ENCODE results near the gene COL23A1. TPM values are rescaled to one million over a fixed set of nuclear protein-coding genes. Genes with fewer than 3 reads are reported as not detected.

COL23A1 gene
- total and polyA plus RNA-seq, 2 experiments from 2014 or later: 1.1 to 5.1 TPM

DNA sequence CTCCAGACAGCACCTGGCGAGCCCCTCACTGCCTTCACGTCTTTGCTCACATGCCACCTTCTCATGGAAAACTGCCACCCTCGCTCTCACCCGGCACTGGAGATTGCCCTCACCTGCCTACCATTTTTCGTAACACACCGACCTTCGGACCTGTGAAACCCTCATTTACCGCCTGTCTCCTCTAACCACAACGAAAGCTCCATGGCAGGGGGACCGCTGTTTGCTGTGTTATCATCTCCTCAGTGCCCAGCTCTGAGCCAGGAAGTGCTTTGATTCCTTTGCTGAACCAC lies 248.4 kb downstream of the COL23A1 start:
- no peak for TF ChIP-seq EZH2 (IDR thresholded peaks at IDR 0.05; ENCODE audit: borderline replicate concordance)
- TF ChIP-seq, protein P1, sequence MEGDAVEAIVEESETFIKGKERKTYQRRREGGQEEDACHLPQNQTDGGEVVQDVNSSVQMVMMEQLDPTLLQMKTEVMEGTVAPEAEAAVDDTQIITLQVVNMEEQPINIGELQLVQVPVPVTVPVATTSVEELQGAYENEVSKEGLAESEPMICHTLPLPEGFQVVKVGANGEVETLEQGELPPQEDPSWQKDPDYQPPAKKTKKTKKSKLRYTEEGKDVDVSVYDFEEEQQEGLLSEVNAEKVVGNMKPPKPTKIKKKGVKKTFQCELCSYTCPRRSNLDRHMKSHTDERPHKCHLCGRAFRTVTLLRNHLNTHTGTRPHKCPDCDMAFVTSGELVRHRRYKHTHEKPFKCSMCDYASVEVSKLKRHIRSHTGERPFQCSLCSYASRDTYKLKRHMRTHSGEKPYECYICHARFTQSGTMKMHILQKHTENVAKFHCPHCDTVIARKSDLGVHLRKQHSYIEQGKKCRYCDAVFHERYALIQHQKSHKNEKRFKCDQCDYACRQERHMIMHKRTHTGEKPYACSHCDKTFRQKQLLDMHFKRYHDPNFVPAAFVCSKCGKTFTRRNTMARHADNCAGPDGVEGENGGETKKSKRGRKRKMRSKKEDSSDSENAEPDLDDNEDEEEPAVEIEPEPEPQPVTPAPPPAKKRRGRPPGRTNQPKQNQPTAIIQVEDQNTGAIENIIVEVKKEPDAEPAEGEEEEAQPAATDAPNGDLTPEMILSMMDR (IDR thresholded peaks at IDR 0.05; ENCODE audit: poor library complexity): no peak
- TF ChIP-seq EZH2phosphoT487 (IDR thresholded peaks at IDR 0.05; ENCODE audit: low read depth, severe bottlenecking, unreplicated experiment): no peak
- Histone ChIP-seq H4K20me1 (ENCODE audit: insufficient read depth, poor library complexity, severe bottlenecking) (no peaks in the 10 kb centered on the region), H3K36me3 (replicated peaks; ENCODE audit: insufficient read depth, low read depth) (no peaks in the 10 kb centered on the region), H3K27ac (no peak overlapping the region), H2AFZ (no peak overlapping the region), H3K9me2 (replicated peaks; ENCODE audit: insufficient read depth) (no peaks in the 10 kb centered on the region), H3K27me3 (no peaks in the 10 kb centered on the region), H3K4me1 (ENCODE audit: insufficient read depth) (no peaks in the 10 kb centered on the region), H3K4me2 (no peak overlapping the region), H3K79me2 (no peaks in the 10 kb centered on the region), H3K9me3 (ENCODE audit: low read depth) (no peaks in the 10 kb centered on the region), H3K4me3 (no peak overlapping the region)
- DNase-seq (ENCODE audit: low spot score): no peak
- WGBS (ENCODE audit: low lambda C conversion rate, missing lambda C conversion rate): 89% methylated on average over 10 of the region's 10 CpGs

DNA sequence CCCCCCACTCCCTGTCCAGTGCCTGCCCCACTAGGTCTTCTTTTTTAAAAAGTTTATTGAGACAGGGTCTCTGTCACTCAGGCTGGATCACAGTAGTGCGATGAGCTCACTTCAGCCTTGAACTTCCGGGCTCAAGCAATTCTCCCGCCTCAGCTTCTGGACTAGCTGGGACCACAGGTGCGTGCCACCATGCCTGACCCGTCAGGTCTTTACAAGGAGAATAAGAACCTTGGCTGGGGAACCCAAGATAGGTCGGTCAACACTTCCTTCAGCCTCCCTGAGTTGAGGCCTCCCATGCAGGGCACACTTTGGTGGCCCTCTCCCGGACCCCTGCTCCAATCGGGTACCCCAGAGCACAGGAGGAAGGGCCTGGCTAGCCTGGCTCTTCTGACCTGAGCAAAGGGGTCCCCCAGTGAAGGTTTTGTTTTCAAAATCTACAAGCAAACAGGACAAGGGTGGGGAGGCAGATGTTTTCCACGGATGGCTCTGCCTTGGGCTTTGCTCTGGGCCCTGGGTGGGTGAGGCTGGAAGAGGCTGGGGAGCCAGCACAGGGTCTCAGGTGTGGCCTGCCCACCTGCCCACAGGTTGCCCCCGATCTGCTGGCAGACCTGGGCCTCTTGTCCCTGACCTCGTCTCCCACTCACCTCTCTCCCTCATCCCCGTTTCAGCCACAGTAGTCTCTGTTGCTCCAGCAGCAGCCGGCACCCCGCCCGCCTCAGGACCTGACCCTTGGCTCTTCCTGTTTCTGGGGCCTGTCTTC lies 248.9 kb downstream of the COL23A1 start:
- no peaks in the 10 kb centered on the region for H4K20me1 ChIP-seq (ENCODE audit: insufficient read depth, poor library complexity, severe bottlenecking)
- no peaks in the 10 kb centered on the region for H3K27me3 ChIP-seq
- no peak overlapping the region for H3K4me3 ChIP-seq
- H3K9me3 ChIP-seq (ENCODE audit: low read depth): no peaks in the 10 kb centered on the region
- WGBS (ENCODE audit: low lambda C conversion rate, missing lambda C conversion rate): 96% methylated on average over 14 of the region's 15 CpGs
- TF ChIP-seq EZH2phosphoT487 (IDR thresholded peaks at IDR 0.05; ENCODE audit: low read depth, severe bottlenecking, unreplicated experiment) (no peak), EZH2 (IDR thresholded peaks at IDR 0.05; ENCODE audit: borderline replicate concordance) (no peak)
- TF ChIP-seq, protein P1 (IDR thresholded peaks at IDR 0.05; ENCODE audit: poor library complexity): no peak
- no peak overlapping the region for H2AFZ ChIP-seq
- no peak overlapping the region for H3K4me2 ChIP-seq
- no peak for DNase-seq (ENCODE audit: low spot score)
- no peaks in the 10 kb centered on the region for H3K79me2 ChIP-seq
- H3K36me3 ChIP-seq (replicated peaks; ENCODE audit: insufficient read depth, low read depth): no peaks in the 10 kb centered on the region
- no peaks in the 10 kb centered on the region for H3K4me1 ChIP-seq (ENCODE audit: insufficient read depth)
- H3K27ac ChIP-seq: no peak overlapping the region
- H3K9me2 ChIP-seq (replicated peaks; ENCODE audit: insufficient read depth): no peaks in the 10 kb centered on the region

DNA sequence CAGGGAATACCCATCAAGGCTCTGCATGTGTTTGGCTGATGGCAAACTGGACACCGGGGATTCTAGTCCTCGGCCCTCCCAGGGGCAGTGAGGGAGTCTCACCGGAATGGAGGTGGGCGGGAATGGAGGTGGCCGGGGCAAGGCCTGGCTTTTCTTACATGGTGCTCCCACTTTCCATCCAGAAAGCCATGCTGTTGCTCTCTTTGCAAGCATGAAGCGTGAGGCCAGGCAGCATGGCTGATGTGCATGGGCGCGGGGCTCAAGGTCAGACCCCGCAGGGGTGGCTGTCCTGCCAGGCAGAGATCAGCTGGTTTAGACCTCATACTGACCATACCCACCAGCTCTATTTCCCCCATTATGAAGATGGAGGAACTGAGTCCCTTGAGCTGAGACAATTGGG lies 249.6 kb downstream of the COL23A1 start:
- 96% methylated on average over 9 of the region's 9 CpGs for WGBS (ENCODE audit: low lambda C conversion rate, missing lambda C conversion rate)
- no peaks in the 10 kb centered on the region for H3K27me3 ChIP-seq

More for the DNA sequence above, 249.6 kb downstream of the COL23A1 start:
- H3K9me2 ChIP-seq (replicated peaks; ENCODE audit: insufficient read depth): no peaks in the 10 kb centered on the region
- no peaks in the 10 kb centered on the region for H3K4me1 ChIP-seq (ENCODE audit: insufficient read depth)
- no peaks in the 10 kb centered on the region for H3K9me3 ChIP-seq (ENCODE audit: low read depth)
- no peak for DNase-seq (ENCODE audit: low spot score)
- no peak overlapping the region for H3K27ac ChIP-seq
- H2AFZ ChIP-seq: no peak overlapping the region
- no peaks in the 10 kb centered on the region for H3K79me2 ChIP-seq
- TF ChIP-seq EZH2 (IDR thresholded peaks at IDR 0.05; ENCODE audit: borderline replicate concordance) (no peak), EZH2phosphoT487 (IDR thresholded peaks at IDR 0.05; ENCODE audit: low read depth, severe bottlenecking, unreplicated experiment) (no peak)
- TF ChIP-seq, protein P1 (IDR thresholded peaks at IDR 0.05; ENCODE audit: poor library complexity): no peak
- no peak overlapping the region for H3K4me2 ChIP-seq
- no peaks in the 10 kb centered on the region for H4K20me1 ChIP-seq (ENCODE audit: insufficient read depth, poor library complexity, severe bottlenecking)
- H3K4me3 ChIP-seq: no peak overlapping the region
- no peaks in the 10 kb centered on the region for H3K36me3 ChIP-seq (replicated peaks; ENCODE audit: insufficient read depth, low read depth)

All from hepatocyte (in vitro differentiated cells).